HUES6 (cell line): ENCODE data around the gene IDH3G.
"Not testable (repeated sequence)": the region's sequence is repeated elsewhere in the genome, so short reads cannot be mapped to it uniquely, and the experiment has no call there.

Experiments
- H3K27ac ChIP-seq: 2 replicates; pipeline ENCODE4 v1.7.0; 2013; ENCODE audit warnings: low read depth, mild to moderate bottlenecking, low read length, inconsistent platforms
- H3K27me3 ChIP-seq: 2 replicates; pipeline ENCODE4 v1.6.1; 2013; ENCODE audit warnings: low read length; ENCODE audit not compliant: control insufficient read depth, insufficient read depth
- H3K36me3 ChIP-seq: 2 replicates; pipeline ENCODE4 v1.6.1; 2013; ENCODE audit warnings: low read length; ENCODE audit not compliant: control insufficient read depth, insufficient read depth
- H3K4me1 ChIP-seq: 2 replicates; pipeline ENCODE4 v1.6.1; 2013; ENCODE audit warnings: low read length; ENCODE audit not compliant: control insufficient read depth, insufficient read depth
- H3K4me3 ChIP-seq: 2 replicates; pipeline ENCODE4 v1.5.1; 2013; ENCODE audit warnings: low read depth, low read length
- H3K9ac ChIP-seq: one replicate; pipeline ENCODE4 v1.6.1; 2013; ENCODE audit warnings: mild to moderate bottlenecking, low read length
- H3K9me3 ChIP-seq: 2 replicates; pipeline ENCODE4 v1.6.1; 2013; ENCODE audit warnings: low read depth, low read length; ENCODE audit not compliant: control insufficient read depth, insufficient read depth

IDH3G gene

GRCh38 chrX:153827903-153828302, 33.7 kb upstream of the IDH3G start:
- Histone ChIP-seq H3K27ac (peak overlapping the region; percentile 83; the same call in 1 of the 2 replicates), H3K9me3 (peaks cover 13% of the 10 kb centered on the region; the same call in 1 of the 2 replicates), H3K27me3 (peaks cover 43% of the 10 kb centered on the region; the same call in 1 of the 2 replicates), H3K4me1 (peaks cover 49% of the 10 kb centered on the region), H3K36me3 (peaks cover 4% of the 10 kb centered on the region; the same call in 1 of the 2 replicates), H3K9ac (peak overlapping the region; percentile 87), H3K4me3 (peak overlapping the region; percentile 86)

GRCh38 chrX:153827016-153827415, 32.8 kb upstream of the IDH3G start:
- Histone ChIP-seq H3K4me3 (peak overlapping the region; percentile 86), H3K4me1 (peaks cover 52% of the 10 kb centered on the region), H3K9ac (peak overlapping the region; percentile 87), H3K27me3 (peaks cover 35% of the 10 kb centered on the region; the same call in 1 of the 2 replicates), H3K36me3 (peaks cover 4% of the 10 kb centered on the region; the same call in 1 of the 2 replicates), H3K27ac (peak overlapping the region; percentile 93), H3K9me3 (peaks cover 11% of the 10 kb centered on the region; the same call in 1 of the 2 replicates)

DNA sequence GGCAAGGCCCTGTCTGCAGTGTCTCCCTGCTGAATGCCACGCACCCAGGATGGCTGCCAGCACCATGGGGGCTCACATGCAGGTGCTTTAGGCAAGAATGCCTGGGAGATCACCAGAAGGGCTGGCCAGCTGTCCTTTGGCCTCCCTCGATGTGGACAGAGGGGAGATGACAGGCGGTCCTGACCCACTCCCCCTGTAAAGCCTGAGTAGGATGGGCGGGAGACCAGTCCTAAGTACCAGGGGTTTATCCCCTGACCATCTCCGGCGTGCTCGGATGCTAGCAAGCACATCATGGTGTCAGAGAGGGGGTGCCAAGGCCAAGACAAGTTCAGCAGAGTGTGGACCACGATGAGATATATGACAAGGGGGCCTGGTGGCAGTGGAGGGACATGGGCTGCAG, 30.9 kb upstream of the IDH3G start:
- peaks cover 60% of the 10 kb centered on the region for H3K4me1 ChIP-seq
- H3K27ac ChIP-seq, result no peak overlapping the region
- H3K27me3 ChIP-seq, result peaks cover 23% of the 10 kb centered on the region; the same call in 1 of the 2 replicates
- no peak overlapping the region for H3K4me3 ChIP-seq
- peaks cover 4% of the 10 kb centered on the region; the same call in 1 of the 2 replicates for H3K36me3 ChIP-seq
- peaks cover 11% of the 10 kb centered on the region; the same call in 1 of the 2 replicates for H3K9me3 ChIP-seq
- peak overlapping the region; percentile 23 for H3K9ac ChIP-seq

- H3K9me3 ChIP-seq, result peaks cover 11% of the 10 kb centered on the region; the same call in 1 of the 2 replicates
Observed at GRCh38 chrX:153824348-153824747, 30.2 kb upstream of the IDH3G start.

GRCh38 chrX:153821066-153821465, 26.9 kb upstream of the IDH3G start:
- H3K9ac ChIP-seq, result no peak overlapping the region
- no peak overlapping the region for H3K27ac ChIP-seq
- no peak overlapping the region for H3K4me3 ChIP-seq
- peaks cover 51% of the 10 kb centered on the region for H3K4me1 ChIP-seq
- H3K9me3 ChIP-seq, result peaks cover 16% of the 10 kb centered on the region; the same call in 1 of the 2 replicates
- H3K36me3 ChIP-seq, result no peaks in the 10 kb centered on the region
- no peaks in the 10 kb centered on the region for H3K27me3 ChIP-seq

More at GRCh38 chrX:153824348-153824747, 30.2 kb upstream of the IDH3G start:
- Histone ChIP-seq H3K27me3 (peaks cover 16% of the 10 kb centered on the region; the same call in 1 of the 2 replicates), H3K27ac (no peak overlapping the region), H3K9ac (no peak overlapping the region), H3K36me3 (peaks cover 4% of the 10 kb centered on the region; the same call in 1 of the 2 replicates), H3K4me1 (peaks cover 65% of the 10 kb centered on the region), H3K4me3 (no peak overlapping the region)

- H3K9me3 ChIP-seq, result peaks cover 16% of the 10 kb centered on the region; the same call in 1 of the 2 replicates
- no peak overlapping the region for H3K4me3 ChIP-seq
- no peak overlapping the region for H3K9ac ChIP-seq
- H3K27ac ChIP-seq, result no peak overlapping the region
- no peaks in the 10 kb centered on the region for H3K27me3 ChIP-seq
- H3K4me1 ChIP-seq, result peaks cover 48% of the 10 kb centered on the region
- H3K36me3 ChIP-seq, result no peaks in the 10 kb centered on the region
Observed at GRCh38 chrX:153820601-153821000, 26.4 kb upstream of the IDH3G start.

GRCh38 chrX:153819384-153820040, 25.3 kb upstream of the IDH3G start:
- Histone ChIP-seq H3K27ac (peak overlapping the region; percentile 85; the same call in 1 of the 2 replicates), H3K4me3 (peak overlapping the region; percentile 65), H3K9me3 (peaks cover 14% of the 10 kb centered on the region; the same call in 1 of the 2 replicates), H3K9ac (peak overlapping the region; percentile 87), H3K27me3 (no peaks in the 10 kb centered on the region), H3K4me1 (peaks cover 47% of the 10 kb centered on the region), H3K36me3 (no peaks in the 10 kb centered on the region)

DNA sequence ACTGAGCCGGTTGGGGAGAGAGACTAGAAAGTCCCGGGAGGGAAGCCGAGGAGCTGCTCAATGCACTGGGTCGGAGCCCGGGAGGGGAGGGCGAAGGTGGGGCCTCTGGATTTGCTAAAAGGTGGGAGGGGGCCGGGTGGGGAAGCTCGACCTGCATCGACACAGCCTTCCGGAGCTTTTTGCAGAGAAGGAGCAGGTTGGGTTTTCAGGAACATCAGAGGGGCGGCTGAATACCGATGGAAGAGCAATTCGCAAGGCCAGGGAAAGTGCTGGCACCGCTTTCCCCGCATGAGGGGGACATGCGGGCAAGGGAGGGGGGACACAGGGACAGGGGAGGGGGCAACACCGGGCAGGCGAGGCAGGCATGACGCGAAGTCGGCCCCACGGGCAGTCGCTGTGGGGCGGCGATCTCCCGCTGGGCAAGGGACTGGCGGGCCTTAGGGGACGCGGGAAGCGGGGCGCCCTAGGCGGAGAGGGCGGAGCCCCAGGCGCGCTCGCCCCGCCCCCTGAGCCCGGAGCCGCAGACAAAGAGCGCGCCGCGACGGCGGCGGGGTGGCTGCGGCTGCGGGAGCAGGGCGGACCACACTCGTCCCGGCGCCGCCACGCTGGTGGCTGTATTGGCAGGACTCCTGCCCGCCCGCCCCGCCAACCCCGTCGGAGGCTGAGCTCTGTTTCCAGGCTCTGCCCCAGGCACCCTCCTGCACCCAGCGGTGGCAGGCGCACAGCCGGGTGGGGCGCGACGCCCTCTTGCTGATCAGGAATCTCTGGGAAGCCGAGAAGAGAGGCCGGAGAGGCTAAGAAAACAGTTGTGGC, 24.6 kb upstream of the IDH3G start:
- Histone ChIP-seq H3K27ac (peak overlapping the region; percentile 85; the same call in 1 of the 2 replicates), H3K4me3 (peak overlapping the region; percentile 65), H3K4me1 (peaks cover 39% of the 10 kb centered on the region), H3K9ac (peak overlapping the region; percentile 87), H3K27me3 (no peaks in the 10 kb centered on the region), H3K36me3 (no peaks in the 10 kb centered on the region), H3K9me3 (peaks cover 12% of the 10 kb centered on the region; the same call in 1 of the 2 replicates)

DNA sequence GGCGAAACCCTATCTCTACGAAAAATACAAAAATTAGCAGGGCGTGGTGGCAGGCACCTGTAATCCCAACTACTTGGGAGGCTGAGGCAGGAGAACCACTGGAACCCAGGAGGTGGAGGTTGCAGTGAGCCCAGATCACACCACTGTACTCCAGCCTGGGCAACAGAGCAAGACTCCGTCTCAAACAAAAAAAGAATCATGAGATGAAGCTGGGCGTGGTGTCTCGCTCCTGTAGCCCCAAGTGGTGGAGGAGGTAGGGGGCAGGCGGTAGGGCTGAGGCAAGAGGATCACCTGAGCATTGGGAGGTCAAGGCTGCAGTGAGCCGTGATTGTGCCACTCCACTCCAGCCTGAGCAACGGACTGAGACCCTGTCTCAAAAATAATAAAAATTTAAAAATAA, 23.9 kb upstream of the IDH3G start:
- H3K36me3 ChIP-seq, H3K27me3 ChIP-seq, H3K27ac ChIP-seq, H3K4me3 ChIP-seq, H3K9ac ChIP-seq: not testable (repeated sequence)
- Histone ChIP-seq H3K9me3 (peaks cover 14% of the 10 kb centered on the region; the same call in 1 of the 2 replicates), H3K4me1 (peaks cover 44% of the 10 kb centered on the region)

- Histone ChIP-seq H3K27me3 (no peaks in the 10 kb centered on the region), H3K27ac (no peak overlapping the region), H3K4me1 (peaks cover 49% of the 10 kb centered on the region), H3K4me3 (no peak overlapping the region), H3K36me3 (no peaks in the 10 kb centered on the region), H3K9me3 (peaks cover 14% of the 10 kb centered on the region; the same call in 1 of the 2 replicates), H3K9ac (no peak overlapping the region)
Observed at GRCh38 chrX:153816831-153817690, 22.9 kb upstream of the IDH3G start.
